Measurements from ENCODE around the gene STEAP2.

The STEAP2 gene

DNA sequence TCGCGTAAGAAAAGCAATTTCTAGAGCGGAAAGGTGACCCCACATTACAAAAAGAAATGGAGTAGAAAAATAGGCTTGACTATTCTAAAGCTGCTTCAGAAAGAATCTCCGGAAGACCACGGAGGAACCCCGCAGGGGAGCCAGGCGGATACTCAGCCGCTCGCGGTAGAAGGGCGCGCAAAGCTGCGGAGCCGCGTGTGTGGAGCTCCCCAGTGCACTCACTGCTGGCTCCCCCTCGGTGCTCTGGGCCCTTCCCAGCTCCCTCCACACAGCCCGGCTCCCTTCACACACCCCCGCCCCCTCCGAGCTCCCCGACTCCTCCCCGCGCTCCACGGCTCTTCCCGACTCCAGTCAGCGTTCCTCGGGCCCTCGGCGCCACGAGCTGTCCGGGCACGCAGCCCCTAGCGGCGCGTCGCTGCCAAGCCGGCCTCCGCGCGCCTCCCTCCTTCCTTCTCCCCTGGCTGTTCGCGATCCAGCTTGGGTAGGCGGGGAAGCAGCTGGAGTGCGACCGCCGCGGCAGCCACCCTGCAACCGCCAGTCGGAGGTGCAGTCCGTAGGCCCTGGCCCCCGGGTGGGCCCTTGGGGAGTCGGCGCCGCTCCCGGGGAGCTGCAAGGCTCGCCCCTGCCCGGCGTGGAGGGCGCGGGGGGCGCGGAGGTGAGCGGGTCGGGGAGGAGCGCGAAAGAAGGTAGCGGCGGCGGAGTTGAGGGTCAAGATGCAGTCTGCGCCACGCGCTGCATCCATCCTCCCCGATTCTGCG is at the start of gene STEAP2:
Gene STEAP2, plus strand, starts transcription at position 350 of the 758 bp plus-strand sequence. CDS start 13,343 bp downstream, outside the sequence.
- H3K27ac ChIP-seq (ENCODE audit: low read depth, low read length) = no peak within 1 kb of the TSS
- H3K79me2 ChIP-seq (ENCODE audit: insufficient read depth, low read length) = no peaks in the 10 kb centered on the region
- no peak within 1 kb of the TSS for H3K4me3 ChIP-seq (ENCODE audit: insufficient read depth, low read length, poor library complexity, severe bottlenecking)
- no peaks in the 10 kb centered on the region for H3K27me3 ChIP-seq (ENCODE audit: low read length)
- no peaks in the 10 kb centered on the region for H3F3A ChIP-seq (ENCODE audit: insufficient read depth)
- H3K9ac ChIP-seq (ENCODE audit: low read length) = no peak within 1 kb of the TSS
- TF ChIP-seq, protein P1, sequence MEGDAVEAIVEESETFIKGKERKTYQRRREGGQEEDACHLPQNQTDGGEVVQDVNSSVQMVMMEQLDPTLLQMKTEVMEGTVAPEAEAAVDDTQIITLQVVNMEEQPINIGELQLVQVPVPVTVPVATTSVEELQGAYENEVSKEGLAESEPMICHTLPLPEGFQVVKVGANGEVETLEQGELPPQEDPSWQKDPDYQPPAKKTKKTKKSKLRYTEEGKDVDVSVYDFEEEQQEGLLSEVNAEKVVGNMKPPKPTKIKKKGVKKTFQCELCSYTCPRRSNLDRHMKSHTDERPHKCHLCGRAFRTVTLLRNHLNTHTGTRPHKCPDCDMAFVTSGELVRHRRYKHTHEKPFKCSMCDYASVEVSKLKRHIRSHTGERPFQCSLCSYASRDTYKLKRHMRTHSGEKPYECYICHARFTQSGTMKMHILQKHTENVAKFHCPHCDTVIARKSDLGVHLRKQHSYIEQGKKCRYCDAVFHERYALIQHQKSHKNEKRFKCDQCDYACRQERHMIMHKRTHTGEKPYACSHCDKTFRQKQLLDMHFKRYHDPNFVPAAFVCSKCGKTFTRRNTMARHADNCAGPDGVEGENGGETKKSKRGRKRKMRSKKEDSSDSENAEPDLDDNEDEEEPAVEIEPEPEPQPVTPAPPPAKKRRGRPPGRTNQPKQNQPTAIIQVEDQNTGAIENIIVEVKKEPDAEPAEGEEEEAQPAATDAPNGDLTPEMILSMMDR (IDR thresholded peaks at IDR 0.05; ENCODE audit: insufficient read depth, low read length, poor library complexity, severe bottlenecking) = no peak
- TF ChIP-seq EZH2phosphoT487 (conservative IDR thresholded peaks at IDR 0.05; ENCODE audit: low read length) = no peak
- H4K20me1 ChIP-seq (ENCODE audit: low read depth, low read length) = no peaks in the 10 kb centered on the region
- no peak within 1 kb of the TSS for H3K4me2 ChIP-seq (ENCODE audit: low read depth, low read length, poor library complexity, severe bottlenecking)
- no peaks in the 10 kb centered on the region for H3K9me2 ChIP-seq (replicated peaks; ENCODE audit: insufficient read depth, low read length)
- H2AFZ ChIP-seq (ENCODE audit: low read depth, low read length, severe bottlenecking) = no peak within 1 kb of the TSS
- H3K9me3 ChIP-seq (ENCODE audit: insufficient read depth, low read length) = no peaks in the 10 kb centered on the region
- H3K36me3 ChIP-seq (ENCODE audit: low read length) = no peaks in the 10 kb centered on the region

DNA sequence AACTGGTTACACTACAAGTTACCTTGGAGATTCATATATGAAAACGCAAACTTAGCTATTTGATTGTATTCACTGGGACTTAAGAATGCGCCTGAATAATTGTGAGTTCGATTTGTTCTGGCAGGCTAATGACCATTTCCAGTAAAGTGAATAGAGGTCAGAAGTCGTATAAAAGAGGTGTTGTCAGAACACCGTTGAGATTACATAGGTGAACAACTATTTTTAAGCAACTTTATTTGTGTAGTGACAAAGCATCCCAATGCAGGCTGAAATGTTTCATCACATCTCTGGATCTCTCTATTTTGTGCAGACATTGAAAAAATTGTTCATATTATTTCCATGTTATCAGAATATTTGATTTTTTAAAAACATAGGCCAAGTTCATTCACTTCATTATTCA is 48.0 kb upstream of the STEAP2 start:
- no peak overlapping the region for H3K4me2 ChIP-seq (ENCODE audit: low read depth, low read length, poor library complexity, severe bottlenecking)
- no peaks in the 10 kb centered on the region for H4K20me1 ChIP-seq (ENCODE audit: low read depth, low read length)
- H3K9me2 ChIP-seq (replicated peaks; ENCODE audit: insufficient read depth, low read length) = 0 out of 2 replicates have a peak, but pooled peaks cover 6% of the 10 kb centered on the region
- TF ChIP-seq, protein P1 (IDR thresholded peaks at IDR 0.05; ENCODE audit: insufficient read depth, low read length, poor library complexity, severe bottlenecking) = no peak
- TF ChIP-seq EZH2phosphoT487 (conservative IDR thresholded peaks at IDR 0.05; ENCODE audit: low read length) = no peak
- no peaks in the 10 kb centered on the region for H3K36me3 ChIP-seq (ENCODE audit: low read length)
- H3K79me2 ChIP-seq (ENCODE audit: insufficient read depth, low read length) = no peaks in the 10 kb centered on the region
- H2AFZ ChIP-seq (ENCODE audit: low read depth, low read length, severe bottlenecking) = no peak overlapping the region
- H3K27ac ChIP-seq (ENCODE audit: low read depth, low read length) = no peak overlapping the region
- H3F3A ChIP-seq (ENCODE audit: insufficient read depth) = no peaks in the 10 kb centered on the region
- no peak overlapping the region for H3K4me3 ChIP-seq (ENCODE audit: insufficient read depth, low read length, poor library complexity, severe bottlenecking)
- H3K27me3 ChIP-seq (ENCODE audit: low read length) = peaks cover 3% of the 10 kb centered on the region; the same call in 1 of the 2 replicates
- no peak overlapping the region for H3K9ac ChIP-seq (ENCODE audit: low read length)
- H3K9me3 ChIP-seq (ENCODE audit: insufficient read depth, low read length) = no peaks in the 10 kb centered on the region

DNA sequence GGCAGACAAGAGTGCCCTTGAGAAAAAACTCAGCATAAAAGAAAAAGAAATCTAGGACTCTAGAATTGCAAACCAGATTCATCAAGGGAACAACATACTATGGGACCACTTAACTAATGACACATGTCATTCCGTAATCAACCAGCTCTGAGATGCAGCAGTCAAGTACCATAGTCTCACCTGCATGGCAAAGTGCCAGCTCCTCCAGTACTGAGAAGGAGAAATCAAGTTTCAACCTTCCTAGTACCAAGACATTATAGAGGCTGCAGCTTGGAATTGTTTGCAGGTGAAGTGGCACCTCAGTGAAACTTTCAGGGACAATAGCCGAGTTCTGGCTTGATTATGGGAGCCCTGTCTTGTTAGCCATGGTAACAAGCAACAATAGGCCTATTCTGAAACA is 45.8 kb upstream of the STEAP2 start:
- Histone ChIP-seq H3K9me3 (ENCODE audit: insufficient read depth, low read length) (no peaks in the 10 kb centered on the region), H4K20me1 (ENCODE audit: low read depth, low read length) (no peaks in the 10 kb centered on the region), H3K79me2 (ENCODE audit: insufficient read depth, low read length) (no peaks in the 10 kb centered on the region), H2AFZ (ENCODE audit: low read depth, low read length, severe bottlenecking) (no peak overlapping the region), H3K36me3 (ENCODE audit: low read length) (no peaks in the 10 kb centered on the region), H3K27me3 (ENCODE audit: low read length) (peaks cover 3% of the 10 kb centered on the region; the same call in 1 of the 2 replicates), H3K9me2 (replicated peaks; ENCODE audit: insufficient read depth, low read length) (0 out of 2 replicates have a peak, but pooled peaks cover 6% of the 10 kb centered on the region), H3F3A (ENCODE audit: insufficient read depth) (no peaks in the 10 kb centered on the region), H3K4me2 (ENCODE audit: low read depth, low read length, poor library complexity, severe bottlenecking) (no peak overlapping the region), H3K9ac (ENCODE audit: low read length) (no peak overlapping the region), H3K4me3 (ENCODE audit: insufficient read depth, low read length, poor library complexity, severe bottlenecking) (no peak overlapping the region), H3K27ac (ENCODE audit: low read depth, low read length) (no peak overlapping the region)
- no peak for TF ChIP-seq EZH2phosphoT487 (conservative IDR thresholded peaks at IDR 0.05; ENCODE audit: low read length)
- TF ChIP-seq, protein P1 (IDR thresholded peaks at IDR 0.05; ENCODE audit: insufficient read depth, low read length, poor library complexity, severe bottlenecking) = no peak

Measured in SU-DHL-6 (cell line).